ENCODE results near the gene STK38. TPM values are rescaled to one million over a fixed set of nuclear protein-coding genes. Genes with fewer than 3 reads are reported as not detected.
A peak's percentile ranks its signal among the peaks of the same experiment; 100 is the strongest.

STK38 gene
- total and polyA plus RNA-seq, 9 of the 15 experiments (the other 6 are each of a cell fraction or from before 2014, with no cell fraction given): 5.7 to 28.7 (median 19.5) TPM

- TF ChIP-seq NCOA2 (IDR thresholded peaks at IDR 0.05; ENCODE audit: partially characterized antibody in 2 of 2) (no peak), BRCA1 (IDR thresholded peaks at IDR 0.05) (no peak), BRCA1 (CRISPR knock-in tag; IDR thresholded peaks at IDR 0.05) (no peak), BCLAF1 (IDR thresholded peaks at IDR 0.05; ENCODE audit: borderline replicate concordance in 1 of 2, control insufficient read depth in 1 of 2, low read depth in 2 of 2, low read length in 1 of 2) (no peak), MYC (IDR thresholded peaks at IDR 0.05; ENCODE audit: low read depth, low read length) (peak; percentile 11; the same call in 1 of the 2 replicates), MYC (CRISPR knock-in tag; IDR thresholded peaks at IDR 0.05; ENCODE audit: borderline replicate concordance, low read depth) (no peak), CBX8 (IDR thresholded peaks at IDR 0.05; ENCODE audit: borderline replicate concordance, extremely low read depth, low read depth, low read length, poor library complexity, severe bottlenecking) (no peak), LCOR (CRISPR knock-in tag; IDR thresholded peaks at IDR 0.05) (peak; percentile 82; the same call in 1 of the 2 replicates), ARID3B (CRISPR knock-in tag; IDR thresholded peaks at IDR 0.05; ENCODE audit: borderline replicate concordance) (no peak), HDAC2 (IDR thresholded peaks at IDR 0.05) (peak; percentile 96), PKNOX1 (IDR thresholded peaks at IDR 0.05) (peak; percentile 40), ZSCAN32 (CRISPR knock-in tag; IDR thresholded peaks at IDR 0.05) (no peak), RBFOX2 (IDR thresholded peaks at IDR 0.05; ENCODE audit: low read depth, low read length) (no peak), MCM5 (IDR thresholded peaks at IDR 0.05; ENCODE audit: low read depth) (no peak), HDAC6 (IDR thresholded peaks at IDR 0.05; ENCODE audit: low read depth, low read length) (no peak), FOXP4 (CRISPR knock-in tag; IDR thresholded peaks at IDR 0.05; ENCODE audit: borderline replicate concordance) (no peak), ZNF668 (CRISPR knock-in tag; IDR thresholded peaks at IDR 0.05) (no peak), TEAD1 (CRISPR knock-in tag; IDR thresholded peaks at IDR 0.05) (no peak), RFX5 (IDR thresholded peaks at IDR 0.05; ENCODE audit: low read depth, low read length) (no peak), ASH1L (IDR thresholded peaks at IDR 0.05; ENCODE audit: borderline replicate concordance, low read depth, partially characterized antibody) (no peak), SOX6 (IDR thresholded peaks at IDR 0.05) (peak; percentile 84), ZNF282 (CRISPR knock-in tag; IDR thresholded peaks at IDR 0.05) (no peak)
These were observed 69.2 kb downstream of the STK38 start (continued) for GRCh38 chr6:36478051-36478526.

Measured in K562 (cell line).